MV-4-11 (cell line): ENCODE results near the gene SF1.
A peak's percentile ranks its signal among the peaks of the same experiment; 100 is the strongest.
"Not testable (repeated sequence)": the region's sequence is repeated elsewhere in the genome, so short reads cannot be mapped to it uniquely, and the experiment has no call there.

Experiments used
- DNase-seq: peaks from one replicate; lab custom pipeline; 2025; lab: John Stamatoyannopoulos, UW

The SF1 gene

DNA sequence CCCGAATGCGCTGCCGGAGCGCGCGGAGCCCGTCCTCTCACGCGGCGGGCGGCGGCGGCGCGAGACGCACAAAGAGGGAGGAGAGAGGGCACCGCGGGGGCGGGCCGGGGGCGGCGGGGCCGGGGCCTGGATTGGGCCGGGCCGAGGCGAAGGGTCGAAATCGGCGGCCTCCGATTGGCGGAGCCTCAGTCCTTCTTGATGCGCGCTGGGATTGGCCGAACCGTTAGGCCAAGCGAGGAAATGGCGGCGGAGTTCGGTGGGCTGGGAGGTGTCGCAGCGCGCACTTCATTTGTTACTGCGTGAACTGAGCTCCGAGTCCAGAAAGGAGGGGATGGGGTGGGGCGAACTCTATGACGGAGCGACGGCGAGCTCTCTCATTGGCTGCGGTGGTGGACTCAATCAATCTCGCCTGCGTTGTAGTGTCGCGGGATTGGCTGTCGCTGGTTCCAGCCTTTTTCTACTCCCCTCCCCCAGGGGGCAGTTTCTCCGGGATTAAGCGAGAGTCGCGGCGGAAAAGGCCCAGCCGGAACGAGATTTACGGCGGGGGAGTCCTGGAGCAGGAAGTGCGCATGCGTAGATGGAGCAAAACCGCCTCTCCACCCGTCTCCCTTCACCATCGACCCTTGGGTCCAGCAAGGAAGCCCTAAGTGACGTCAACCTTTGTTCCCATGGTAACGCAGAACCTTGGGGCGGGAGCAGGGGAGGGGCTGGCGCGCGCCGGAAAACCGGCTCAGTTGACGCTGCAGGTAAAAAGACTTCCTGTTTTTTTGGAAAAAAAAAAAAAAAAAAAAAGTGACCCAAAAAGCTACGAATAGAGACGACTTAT lies at the start of gene SF1:
TSS of gene SF1 (minus strand) at position 70 of the 826 bp plus-strand sequence. CDS start 150 bp downstream, outside the sequence.
- DNase-seq, result peak; percentile 100

DNA sequence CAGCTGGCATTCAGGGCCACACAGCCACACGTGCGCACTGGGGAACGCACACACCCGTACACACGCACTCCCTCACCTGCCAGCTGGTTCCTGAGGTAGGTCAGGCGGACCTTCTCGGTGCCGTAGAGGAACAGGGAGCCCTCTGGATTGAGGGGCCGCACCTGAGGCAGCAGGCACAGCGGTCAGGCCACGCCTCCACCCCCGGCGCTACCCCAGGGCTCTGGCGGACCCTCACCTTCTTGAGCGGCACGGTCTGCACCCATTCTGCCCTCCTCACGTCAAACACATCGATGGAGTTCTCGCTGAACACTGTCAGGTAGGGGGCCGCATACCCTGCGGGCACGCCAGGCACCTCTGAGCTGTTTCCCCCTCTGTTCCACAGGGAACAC lies 49.1 kb upstream of the SF1 start:
- DNase-seq, result no peak

DNA sequence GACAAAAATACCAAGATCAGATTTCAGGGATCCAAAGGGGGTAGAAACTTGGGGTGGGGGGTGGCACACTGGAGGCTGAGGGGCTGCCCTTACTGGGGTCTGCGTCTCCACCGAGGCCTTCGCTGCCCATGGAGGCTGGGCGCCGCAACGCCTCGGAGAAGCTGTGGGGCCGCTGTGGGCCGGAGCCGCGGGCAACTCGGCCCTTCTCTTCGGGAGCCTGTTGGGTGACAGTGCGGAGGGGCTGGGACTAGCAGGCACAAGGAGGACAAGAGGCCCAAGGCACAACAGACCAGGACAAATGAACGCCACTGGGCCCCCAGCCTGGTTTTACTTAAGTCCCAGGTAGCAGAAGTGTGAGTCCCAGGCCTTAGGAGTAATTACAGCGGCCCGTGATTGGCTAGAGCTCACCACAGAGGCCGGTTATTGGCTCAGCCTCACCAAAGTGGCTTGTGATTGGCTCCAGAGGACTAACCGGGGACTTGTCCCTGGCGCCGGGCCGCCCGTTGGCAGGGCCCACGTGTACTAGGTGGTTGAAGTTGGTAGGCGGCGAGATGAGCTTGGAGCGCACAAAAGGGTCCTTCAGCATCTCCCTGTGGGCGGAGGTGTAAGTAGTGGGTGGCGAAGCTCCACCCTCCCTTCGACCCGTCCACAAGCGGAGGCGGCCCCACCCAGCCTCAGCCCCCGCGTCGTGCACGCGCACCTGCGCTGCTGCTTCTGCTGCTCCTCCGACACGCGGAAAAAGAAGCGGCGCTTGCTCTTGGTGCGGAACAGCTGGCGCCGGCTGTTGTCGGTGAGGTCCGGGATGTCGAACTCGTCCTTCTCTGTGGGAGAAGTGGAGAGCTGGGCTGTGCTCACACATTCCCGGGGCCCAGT lies 48.5 kb upstream of the SF1 start:
- DNase-seq, result no peak

DNA sequence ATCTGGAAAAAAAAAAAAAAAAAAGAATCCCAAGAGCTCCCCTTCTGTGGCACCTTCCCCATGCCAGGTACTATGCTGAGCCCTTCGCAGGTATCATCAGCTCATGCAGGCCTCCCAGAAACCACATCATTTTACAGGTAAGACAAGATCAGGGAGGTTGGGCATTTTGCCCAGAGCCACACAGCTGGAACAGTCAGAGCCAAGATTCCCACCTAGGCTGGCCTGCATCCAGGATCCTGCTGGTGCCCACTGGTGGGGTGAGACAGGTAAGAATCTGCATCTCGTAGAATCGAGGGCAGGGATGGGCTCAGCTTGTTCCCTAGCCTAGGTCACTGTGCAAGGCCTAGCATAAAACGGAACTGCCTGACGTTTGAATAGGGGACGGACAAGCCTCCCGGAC lies 47.7 kb upstream of the SF1 start:
- no peak for DNase-seq

DNA sequence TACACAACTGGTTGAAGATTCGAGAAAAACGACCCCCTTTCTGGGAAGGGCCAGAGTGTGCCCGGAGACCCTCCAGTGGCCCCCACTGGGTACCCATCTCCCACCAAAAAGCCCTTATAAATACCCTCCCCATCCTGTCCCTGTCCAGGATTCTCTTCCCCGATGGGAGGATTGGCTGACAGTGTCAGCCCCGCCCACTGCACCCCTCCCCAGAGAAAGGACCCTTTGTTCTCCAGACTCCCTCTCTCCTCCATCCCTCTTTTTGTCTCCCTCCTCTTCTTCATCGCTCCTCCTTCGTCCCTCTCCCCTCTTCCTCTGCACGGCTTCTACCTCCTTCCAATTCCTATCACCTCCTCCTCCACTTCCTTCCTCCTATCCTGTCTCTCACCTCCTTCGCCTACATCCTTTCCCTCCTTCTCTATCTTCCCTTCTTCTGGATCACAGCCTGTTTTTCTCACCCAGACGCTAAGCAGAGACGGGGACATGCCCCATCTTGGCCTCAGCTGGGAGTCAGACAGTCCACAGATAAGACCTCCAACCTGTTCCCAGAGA lies 45.3 kb upstream of the SF1 start:
- DNase-seq, result no peak

DNA sequence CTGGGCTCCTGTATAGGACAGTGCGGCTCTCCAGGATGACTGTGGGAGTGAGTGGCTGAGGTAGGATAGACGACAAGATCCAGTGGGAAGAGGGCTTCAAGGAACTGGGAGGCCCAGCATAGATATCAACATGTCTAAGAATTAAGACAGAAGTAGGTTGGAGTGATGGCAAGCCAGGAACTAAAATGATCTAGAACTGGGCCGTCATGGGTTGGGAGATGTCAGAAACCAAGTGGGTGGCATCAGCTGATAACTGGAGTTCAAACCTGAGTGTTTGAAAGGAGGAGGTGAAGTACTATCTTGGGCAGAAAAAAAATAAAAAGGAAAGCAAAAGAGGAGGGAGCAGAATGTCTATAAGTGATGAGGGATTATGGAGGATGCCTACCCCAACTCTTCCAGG lies 39.1 kb upstream of the SF1 start:
- no peak for DNase-seq

- DNase-seq, result not testable (repeated sequence)
Observed at GRCh38 chr11:64815433-64815832, 37.1 kb upstream of the SF1 start.

GRCh38 chr11:64814712-64815187 lies 36.4 kb upstream of the SF1 start:
- no peak for DNase-seq

- DNase-seq, result no peak
Observed at GRCh38 chr11:64813826-64814225, 35.5 kb upstream of the SF1 start.

DNA sequence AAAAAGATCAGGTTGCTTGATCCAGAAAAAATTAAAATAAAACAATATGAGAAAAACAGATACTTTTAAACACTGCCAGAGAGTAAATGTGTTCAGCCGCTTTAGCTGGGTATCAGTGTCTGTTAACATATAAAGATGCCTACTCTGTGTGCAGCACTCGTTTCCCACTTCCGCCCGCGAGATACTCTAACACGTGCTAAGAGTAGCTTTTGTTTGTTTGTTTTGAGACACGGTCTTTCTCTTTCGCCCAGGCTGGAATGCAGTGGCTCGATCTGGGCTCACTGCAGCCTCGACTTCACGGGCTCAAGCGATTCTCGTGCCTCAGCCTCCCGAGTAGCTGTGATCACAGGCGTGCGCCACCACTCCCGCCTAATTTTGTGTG lies 32.5 kb upstream of the SF1 start:
- peak; percentile 66 for DNase-seq

- peak; percentile 96 for DNase-seq
Observed at GRCh38 chr11:64810271-64810890, 32.0 kb upstream of the SF1 start, which contains the start of gene MEN1. MEN1 (minus strand) TSS chr11:64810551; CDS start chr11:64810109, 442 bp downstream.

DNA sequence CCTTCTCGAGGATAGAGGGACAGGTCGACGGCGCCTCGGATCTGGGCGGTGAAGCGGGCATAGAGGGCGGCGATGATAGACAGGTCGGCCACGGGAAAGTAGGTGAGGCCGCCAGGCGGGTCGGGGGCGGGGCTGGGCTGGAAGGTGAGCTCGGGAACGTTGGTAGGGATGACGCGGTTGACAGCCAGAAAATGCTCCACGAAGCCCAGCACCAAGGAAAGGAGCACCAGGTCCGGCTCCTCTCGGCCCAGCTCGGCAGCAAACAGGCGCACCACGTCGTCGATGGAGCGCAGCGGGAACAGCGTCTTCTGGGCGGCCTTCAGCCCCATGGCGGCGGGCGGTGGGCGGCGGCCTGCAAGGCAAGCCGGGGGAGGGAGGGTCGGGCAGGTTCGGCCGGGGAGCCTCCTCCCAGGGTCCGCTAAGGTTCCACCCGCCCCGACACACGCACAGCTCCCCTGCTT lies 31.5 kb upstream of the SF1 start:
- no peak for DNase-seq

GRCh38 chr11:64805481-64805880 lies 27.1 kb upstream of the SF1 start:
- no peak for DNase-seq

- DNase-seq, result no peak
Observed at GRCh38 chr11:64804346-64805210, 26.2 kb upstream of the SF1 start.

GRCh38 chr11:64803846-64804345 lies 25.6 kb upstream of the SF1 start:
- no peak for DNase-seq

DNA sequence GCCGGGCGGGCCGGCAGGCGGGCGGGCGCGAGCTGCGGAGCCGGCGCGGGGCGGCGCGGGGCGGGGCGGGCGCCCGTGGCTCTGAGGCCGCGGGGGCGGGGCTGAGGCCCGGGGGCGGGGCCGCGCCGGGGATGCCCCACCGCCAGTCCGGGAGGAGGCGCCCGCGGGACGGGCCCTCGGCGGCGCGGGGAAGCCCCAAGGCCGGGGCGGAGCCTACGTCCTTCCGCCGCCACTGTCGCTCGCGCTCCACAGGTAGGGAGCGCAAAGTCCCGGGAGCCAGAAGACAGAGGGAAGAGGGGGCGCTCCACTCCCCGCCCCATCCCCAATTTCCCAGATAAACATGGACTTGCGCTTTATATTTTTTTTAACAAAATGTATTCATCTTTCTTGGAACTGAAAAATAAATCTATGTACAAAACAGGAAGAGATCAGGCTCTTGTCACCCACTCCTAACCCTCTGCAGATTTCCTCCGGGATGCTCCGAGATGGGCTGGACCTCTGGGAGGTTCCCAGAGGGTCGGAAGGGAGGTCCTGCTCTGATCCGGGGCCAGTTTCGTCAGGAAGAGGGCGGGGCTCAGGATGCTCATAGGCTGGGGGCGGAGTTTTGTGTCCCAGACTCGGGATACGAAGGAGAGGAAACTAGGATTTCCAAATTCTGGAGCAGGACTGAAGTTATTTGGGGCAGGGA lies 25.0 kb upstream of the SF1 start, which contains the start of gene MAP4K2:
TSS of gene MAP4K2 (minus strand) at position 57 of the 688 bp plus-strand sequence. CDS start 65 bp downstream, outside the sequence.
- peak; percentile 67 for DNase-seq

DNA sequence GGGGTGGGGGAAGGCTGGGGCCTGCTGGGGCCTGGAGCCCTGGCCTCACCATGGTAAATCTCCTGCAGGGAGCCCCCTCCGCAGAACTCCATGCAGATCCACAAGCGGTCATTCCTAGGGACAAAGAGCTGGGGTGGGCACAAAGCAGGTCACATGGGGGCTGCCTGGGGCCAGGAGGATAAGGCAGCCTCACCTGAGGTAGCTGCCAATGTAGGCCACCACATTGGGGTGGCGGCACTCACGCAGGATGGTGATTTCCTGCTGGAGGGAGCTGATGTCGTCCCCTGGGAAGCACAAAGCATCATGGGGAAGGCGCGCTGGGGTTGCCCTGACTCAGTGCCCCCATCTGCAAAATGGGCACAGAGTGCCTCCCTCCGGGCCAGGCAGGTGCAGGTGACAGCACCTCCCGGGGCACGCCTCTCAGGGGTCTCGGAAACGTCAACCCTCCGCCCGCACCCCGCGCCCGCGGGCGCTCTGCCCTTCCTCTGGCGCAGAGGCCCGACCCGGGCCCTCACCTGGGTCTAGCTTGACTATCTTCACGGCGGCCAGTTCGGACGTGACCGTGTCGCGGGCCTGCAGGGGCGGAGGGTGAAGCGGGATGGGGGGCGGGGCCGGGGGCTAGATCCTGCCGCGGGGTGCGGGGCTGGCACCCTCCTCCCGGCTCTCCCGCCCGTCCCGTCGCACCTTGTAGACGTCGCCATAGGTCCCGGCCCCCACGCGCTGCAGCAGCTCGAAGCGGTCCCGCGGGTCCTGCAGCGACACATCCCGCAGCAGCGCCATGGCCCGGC lies 24.2 kb upstream of the SF1 start:
- no peak for DNase-seq

- DNase-seq, result peak; percentile 2
Observed at GRCh38 chr11:64801561-64802369, 23.4 kb upstream of the SF1 start.

- DNase-seq, result no peak
Observed at GRCh38 chr11:64801158-64801464, 22.8 kb upstream of the SF1 start.
